Adrenal gland (tissue), 5 donors: Measurements from ENCODE around the gene REM1.

ENCODE experiments used
- POLR2A ChIP-seq, 2 donors: fragments of 450-650 bp; IDR thresholded peaks; one replicate each; pipeline ENCODE4 v1.6.1; 2017; ENCODE audit warnings: antibody characterized with exemption in 2 of 2, mild to moderate bottlenecking in 2 of 2, moderate library complexity in 1 of 2
- TF ChIP-seq, protein P1 (sequence below), 6 experiments: fragments of 450-650 bp in 4 of 6; fragments of 200-600 bp in 2 of 6; sonication (generic) in 1 of 6; IDR thresholded peaks; 1 replicate in 5 of 6; 2 replicates in 1 of 6; pipeline versions ENCODE4 v1.5.1 to v1.8.0; 2016 to 2021; ENCODE audit warnings: antibody characterized with exemption in 6 of 6, mild to moderate bottlenecking in 2 of 6, moderate library complexity in 1 of 6
- donor health status: DM: no; HTN: no; CAD: no.

DNA sequence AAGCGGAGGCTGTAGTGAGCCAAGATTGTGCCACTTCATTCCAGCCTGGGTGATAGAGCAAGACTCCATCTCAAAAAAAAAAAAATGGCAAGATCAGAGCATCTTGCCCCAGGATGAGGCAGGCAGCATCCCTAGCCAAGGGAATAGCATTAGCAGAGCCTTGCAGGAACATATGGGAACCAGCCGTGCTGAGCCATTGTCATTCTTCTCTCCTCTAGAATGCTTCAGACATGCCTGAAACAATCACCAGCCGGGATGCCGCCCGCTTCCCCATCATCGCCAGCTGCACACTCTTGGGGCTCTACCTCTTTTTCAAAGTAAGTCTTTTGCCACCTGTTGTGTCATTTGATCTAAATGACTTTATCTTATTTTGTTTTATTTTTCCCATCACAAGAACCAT is 52.2 kb downstream of the REM1 start:
- no peak for TF ChIP-seq POLR2A (IDR thresholded peaks at IDR 0.05)
- TF ChIP-seq, protein P1, sequence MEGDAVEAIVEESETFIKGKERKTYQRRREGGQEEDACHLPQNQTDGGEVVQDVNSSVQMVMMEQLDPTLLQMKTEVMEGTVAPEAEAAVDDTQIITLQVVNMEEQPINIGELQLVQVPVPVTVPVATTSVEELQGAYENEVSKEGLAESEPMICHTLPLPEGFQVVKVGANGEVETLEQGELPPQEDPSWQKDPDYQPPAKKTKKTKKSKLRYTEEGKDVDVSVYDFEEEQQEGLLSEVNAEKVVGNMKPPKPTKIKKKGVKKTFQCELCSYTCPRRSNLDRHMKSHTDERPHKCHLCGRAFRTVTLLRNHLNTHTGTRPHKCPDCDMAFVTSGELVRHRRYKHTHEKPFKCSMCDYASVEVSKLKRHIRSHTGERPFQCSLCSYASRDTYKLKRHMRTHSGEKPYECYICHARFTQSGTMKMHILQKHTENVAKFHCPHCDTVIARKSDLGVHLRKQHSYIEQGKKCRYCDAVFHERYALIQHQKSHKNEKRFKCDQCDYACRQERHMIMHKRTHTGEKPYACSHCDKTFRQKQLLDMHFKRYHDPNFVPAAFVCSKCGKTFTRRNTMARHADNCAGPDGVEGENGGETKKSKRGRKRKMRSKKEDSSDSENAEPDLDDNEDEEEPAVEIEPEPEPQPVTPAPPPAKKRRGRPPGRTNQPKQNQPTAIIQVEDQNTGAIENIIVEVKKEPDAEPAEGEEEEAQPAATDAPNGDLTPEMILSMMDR (IDR thresholded peaks at IDR 0.05) = no peak
